Inferior parietal cortex (tissue), 1 donor: ENCODE measurements around the gene HSP90AB1.
A peak's percentile ranks its signal among the peaks of the same experiment; 100 is the strongest.

ENCODE experiments used
- DNase-seq: peaks from one replicate; pipeline ENCODE4 v3.0.0-alpha.2; 2016; ENCODE audit errors: extremely low spot score

HSP90AB1 gene

DNA sequence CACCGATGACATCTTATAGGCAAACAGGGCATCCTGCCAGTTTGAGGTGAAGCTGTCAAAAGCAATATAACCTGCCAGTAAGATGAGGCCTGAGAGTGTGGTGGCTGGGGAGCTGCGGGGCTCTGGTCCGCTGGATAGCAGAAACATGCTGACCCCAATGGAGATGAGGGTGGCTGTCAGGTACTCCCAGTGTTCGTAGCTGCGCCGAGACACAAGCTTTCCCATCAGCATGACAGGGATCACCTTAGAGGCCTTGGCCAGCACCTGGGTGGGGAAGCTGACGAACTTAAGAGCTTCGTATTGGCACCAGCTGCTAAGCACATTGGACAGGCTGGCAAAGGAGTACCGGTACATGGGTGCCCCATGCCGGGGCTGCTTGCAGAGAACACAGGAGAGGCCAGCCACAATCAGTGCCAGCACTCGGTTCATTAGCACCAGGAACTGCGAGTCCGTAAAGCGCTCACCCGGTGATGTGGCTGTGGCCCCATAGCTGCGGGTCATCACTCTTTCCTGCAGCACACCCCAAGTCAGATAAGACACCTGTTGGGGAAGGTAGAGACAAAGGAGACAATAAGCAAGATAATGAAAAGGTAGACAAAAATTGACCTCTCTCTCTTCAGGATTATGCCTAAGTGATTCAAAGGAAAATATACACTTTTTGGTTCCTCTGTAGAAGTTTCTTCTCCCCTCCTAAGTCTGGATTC is 8.4 kb downstream of the HSP90AB1 start:
- no peak for DNase-seq

- no peak for DNase-seq
Observed at GRCh38 chr6:44255871-44256774, 9.2 kb downstream of the HSP90AB1 start.

DNA sequence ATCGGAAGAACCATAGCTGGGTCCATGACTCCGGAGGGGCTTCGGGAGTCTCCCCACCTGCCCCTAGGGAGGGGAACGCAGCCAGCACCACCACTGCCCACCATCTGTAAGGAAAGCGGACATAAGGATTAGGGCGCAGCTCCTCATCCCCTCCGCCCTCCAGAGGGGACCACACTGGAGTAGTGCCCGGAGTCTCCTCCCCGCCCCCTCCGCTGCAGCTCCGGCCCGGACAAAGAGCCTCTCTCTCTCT is 9.8 kb downstream of the HSP90AB1 start:
- no peak for DNase-seq

GRCh38 chr6:44257025-44257752 is 10.3 kb downstream of the HSP90AB1 start, which contains the start of gene SLC35B2:
Gene SLC35B2, minus strand, starts transcription at chr6:44257528. Its CDS starts 118 bp downstream, at chr6:44257410.
- peak; percentile 76 for DNase-seq

DNA sequence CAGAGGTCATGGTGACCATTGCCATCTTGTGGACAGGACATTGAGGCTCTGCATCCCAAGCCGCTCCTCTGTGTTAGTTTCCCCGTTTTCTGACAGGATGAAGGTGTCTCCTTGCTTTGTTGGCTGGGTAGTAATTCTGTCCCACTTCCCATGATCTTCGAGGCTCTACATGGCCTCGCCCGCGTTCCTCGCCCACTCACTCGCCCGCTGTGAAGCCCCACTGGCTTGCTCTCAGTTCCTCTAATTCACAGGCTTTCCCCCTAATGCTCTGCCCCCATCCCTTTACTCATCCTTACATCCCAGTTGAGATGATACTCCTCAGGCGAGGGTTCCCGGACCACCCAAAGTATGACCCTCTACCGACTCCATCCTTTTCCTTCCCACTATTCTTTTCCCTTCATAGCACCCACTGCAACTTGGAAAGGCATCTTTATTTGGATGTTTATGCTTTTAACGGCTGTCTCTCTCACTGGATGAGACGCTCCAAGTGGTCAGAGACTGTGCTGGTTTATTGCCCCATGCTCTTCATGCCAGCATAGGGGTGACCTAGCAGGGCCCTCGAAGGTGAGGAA is 10.9 kb downstream of the HSP90AB1 start:
- DNase-seq, result no peak

- no peak for DNase-seq
Observed at GRCh38 chr6:44258325-44258863, 11.5 kb downstream of the HSP90AB1 start.

DNA sequence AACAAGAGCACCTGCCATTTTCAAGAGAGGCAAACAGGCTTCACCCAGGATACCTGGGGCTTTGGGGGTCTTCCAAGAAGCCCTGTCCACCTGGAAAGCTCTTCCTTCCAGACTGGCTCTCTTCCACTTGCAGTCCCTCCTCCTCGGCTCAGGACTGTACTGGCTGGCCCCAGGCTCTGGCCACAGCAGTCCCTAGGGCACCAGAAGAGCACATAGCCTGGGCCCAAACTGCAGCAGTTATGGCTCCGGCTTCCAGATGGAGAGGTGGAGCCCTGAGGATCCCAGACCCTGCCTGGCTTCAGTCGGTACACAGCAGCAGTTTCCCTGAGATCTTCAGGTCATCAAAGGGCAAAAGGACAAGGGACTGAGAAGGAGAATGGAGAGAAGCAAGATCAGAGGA is 12.0 kb downstream of the HSP90AB1 start:
- DNase-seq, result no peak

DNA sequence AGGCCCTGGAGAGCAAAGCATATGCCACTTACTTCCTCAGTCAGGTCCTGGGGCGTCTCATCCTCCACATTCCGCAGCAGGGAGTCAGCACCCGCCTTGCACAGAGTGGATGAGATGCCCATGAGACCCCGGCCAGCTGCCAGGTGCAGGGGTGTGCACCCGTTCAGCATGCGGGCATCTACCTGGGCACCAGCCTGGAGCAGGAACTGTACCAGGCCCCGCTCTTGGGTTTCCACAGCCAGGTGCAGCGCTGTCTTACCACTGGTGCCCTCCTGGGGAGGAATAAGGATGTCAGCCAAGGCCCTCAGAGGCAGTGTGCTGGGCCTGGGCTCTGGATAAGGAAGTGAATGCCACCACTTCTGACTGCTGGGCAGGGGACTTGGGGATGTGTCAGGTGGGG is 13.1 kb downstream of the HSP90AB1 start:
- no peak for DNase-seq

GRCh38 chr6:44260451-44261297 is 13.8 kb downstream of the HSP90AB1 start:
- DNase-seq, result no peak

- no peak for DNase-seq
Observed at GRCh38 chr6:44261581-44261980, 14.7 kb downstream of the HSP90AB1 start.

GRCh38 chr6:44262467-44263353 is 15.8 kb downstream of the HSP90AB1 start:
- DNase-seq, result no peak

DNA sequence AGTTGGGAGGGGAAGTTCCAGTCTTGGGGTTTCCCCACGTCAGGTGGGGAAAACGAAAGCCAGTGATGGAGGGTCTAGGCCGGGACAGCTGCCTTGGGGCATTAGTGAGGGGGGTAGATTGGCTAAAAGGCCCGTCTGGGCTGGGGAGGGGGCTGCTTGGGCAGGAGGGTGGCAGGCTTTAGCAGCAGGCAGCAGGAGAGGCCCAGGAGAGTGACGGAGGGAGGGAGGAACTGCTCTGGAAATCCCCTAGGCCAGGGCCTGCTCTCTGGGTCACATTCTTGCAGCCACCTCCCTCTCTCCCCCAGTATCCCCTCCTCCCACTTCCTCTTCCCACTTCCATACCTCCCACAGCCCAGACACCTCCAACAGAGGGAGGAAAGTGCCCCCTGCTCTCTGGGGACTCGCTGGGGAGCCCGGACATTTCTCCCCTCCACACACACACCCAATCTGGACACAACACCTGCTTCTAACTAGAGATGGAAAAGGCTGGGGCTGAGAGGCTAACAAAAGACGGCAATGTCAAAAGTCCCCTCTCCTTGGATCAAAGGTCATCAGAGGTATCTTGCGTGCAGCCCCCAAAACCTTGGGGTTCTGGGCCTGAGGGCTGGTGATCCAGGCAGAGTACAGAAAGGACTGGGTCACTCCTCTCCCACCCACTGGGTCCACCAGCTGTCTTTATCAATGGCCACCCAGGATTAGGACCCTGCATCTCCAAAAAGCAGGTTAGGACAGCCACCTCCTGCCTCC is 16.6 kb downstream of the HSP90AB1 start:
- DNase-seq, result no peak

- no peak for DNase-seq
Observed at GRCh38 chr6:44264154-44265006, 17.5 kb downstream of the HSP90AB1 start.

DNA sequence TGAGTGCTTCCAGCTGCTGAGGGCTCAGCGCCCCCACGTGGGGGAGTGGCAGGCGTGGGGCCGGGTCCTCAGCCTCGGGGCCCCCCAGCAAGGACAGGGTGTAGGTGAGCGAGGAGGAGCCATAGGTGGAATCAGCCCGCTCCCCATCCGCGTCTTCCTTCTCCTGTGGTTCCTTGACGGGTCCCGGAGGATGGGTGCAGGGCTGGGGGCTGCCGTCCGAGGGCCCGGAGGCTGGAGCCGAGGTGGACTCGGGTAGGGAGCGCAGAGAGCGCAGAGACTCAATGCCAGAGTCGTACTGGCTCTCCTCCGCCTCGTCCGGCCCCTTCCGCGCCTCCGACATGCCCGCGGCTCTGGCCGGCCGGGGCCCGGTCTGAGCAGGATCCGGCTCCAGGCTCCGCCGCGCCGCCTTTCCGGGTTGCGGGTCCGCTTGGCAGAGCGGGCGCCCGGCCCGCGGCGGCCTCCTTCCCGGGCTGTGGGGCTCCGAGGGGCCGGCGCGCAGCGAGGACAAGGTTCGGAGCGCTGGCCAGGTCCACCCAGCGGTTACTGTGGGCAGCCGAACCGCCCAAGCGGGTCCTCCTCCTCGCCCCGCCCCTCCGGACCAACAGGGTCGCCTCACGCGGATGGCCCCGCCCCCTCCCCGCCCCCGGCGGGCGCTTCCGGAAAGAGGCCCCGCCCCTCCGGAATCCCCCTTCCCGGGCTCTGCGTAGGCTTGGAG is 18.3 kb downstream of the HSP90AB1 start, which contains the start of gene NFKBIE:
Gene NFKBIE, minus strand, starts transcription at position 545 of the 715 bp plus-strand sequence. Its CDS starts 205 bp downstream, at position 340.
- peak; percentile 69 for DNase-seq

DNA sequence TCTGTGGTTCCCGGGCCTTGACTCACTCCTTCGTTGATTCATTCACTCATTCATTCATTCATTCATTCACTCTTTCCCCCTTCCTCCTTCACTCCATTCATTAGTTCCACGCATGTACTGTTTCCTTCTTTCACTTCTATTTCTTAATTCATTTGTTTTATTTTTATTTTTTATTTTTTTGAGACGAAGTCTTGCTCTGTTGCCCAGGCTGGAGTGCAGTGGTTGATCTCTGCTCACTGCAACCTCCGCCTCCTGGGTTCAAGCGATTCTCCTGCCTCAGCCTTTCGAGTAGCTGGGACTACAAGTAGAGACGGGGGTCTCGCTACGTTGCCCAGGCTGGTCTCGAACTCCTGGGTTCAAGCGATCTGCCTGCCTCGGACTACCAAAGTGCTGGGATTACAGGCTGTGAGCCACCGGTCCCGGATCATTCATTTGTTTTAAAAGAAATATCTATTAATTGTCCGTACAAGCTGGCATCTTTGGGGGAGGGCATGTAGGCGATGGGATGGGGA is 18.9 kb downstream of the HSP90AB1 start:
- DNase-seq, result no peak

GRCh38 chr6:44266347-44266746 is 19.4 kb downstream of the HSP90AB1 start:
- DNase-seq, result no peak

- no peak for DNase-seq
Observed at GRCh38 chr6:44267252-44267651, 20.4 kb downstream of the HSP90AB1 start.
